H1 (cell line): ENCODE results near the gene MRPL34. TPM values are rescaled to one million over a fixed set of nuclear protein-coding genes. Genes with fewer than 3 reads are reported as not detected.

Experiments used
- CTCF ChIA-PET: fragments of 300-600 bp; sonication (Branson Sonifier 250); formaldehyde crosslinking; loops from one replicate; lab custom pipeline; 2021; ENCODE audit not compliant: partially characterized antibody; lab: Charles Lee
- POLR2A ChIA-PET: fragments of 300-600 bp; sonication (Branson Sonifier 250); formaldehyde crosslinking; loops from one replicate; lab custom pipeline; 2021; ENCODE audit warnings: inconsistent platforms; ENCODE audit not compliant: partially characterized antibody; lab: Charles Lee
- DNase-seq, 2 experiments: peaks; one replicate each; pipeline versions ENCODE4 v3.0.0 to v3.0.0-alpha.2; 2010 to 2022; ENCODE audit warnings: low spot score in 2 of 2, low read depth in 1 of 2, mixed read lengths in 1 of 2
- FAIRE-seq: peaks from 2 replicates; lab custom pipeline; 2011; peaks lifted over from hg19 to GRCh38; lab: Jason Lieb, UNC
- H2AFZ ChIP-seq: 2 replicates; pipeline ENCODE4 v1.8.1; 2012; ENCODE audit warnings: low read length, inconsistent platforms
- H2AK5ac ChIP-seq: 2 replicates; pipeline ENCODE4 v1.6.1; 2013; ENCODE audit warnings: low read depth, low read length
- H2BK120ac ChIP-seq: replicated peaks from 2 replicates; pipeline ENCODE3; 2013; ENCODE audit warnings: low read depth, low read length, inconsistent platforms
- H2BK12ac ChIP-seq: 2 replicates; pipeline ENCODE4 v1.6.1; 2013; ENCODE audit warnings: low read depth, low read length
- H2BK15ac ChIP-seq: 2 replicates; pipeline ENCODE4 v1.6.1; 2013; ENCODE audit warnings: low read length
- H2BK20ac ChIP-seq: 2 replicates; pipeline ENCODE4 v1.6.1; 2013; ENCODE audit warnings: low read length
- H2BK5ac ChIP-seq: 2 replicates; pipeline ENCODE4 v1.6.1; 2013; ENCODE audit warnings: low read depth, low read length
- H3K14ac ChIP-seq: 2 replicates; pipeline ENCODE4 v1.6.1; 2013; ENCODE audit warnings: inconsistent platforms; ENCODE audit not compliant: insufficient read length
- H3K18ac ChIP-seq: 2 replicates; pipeline ENCODE4 v1.6.1; 2013; ENCODE audit warnings: low read length; ENCODE audit errors: extremely low read depth
- H3K23ac ChIP-seq: 2 replicates; pipeline ENCODE4 v1.6.1; 2013; ENCODE audit warnings: inconsistent platforms; ENCODE audit not compliant: insufficient read length
- H3K23me2 ChIP-seq: 2 replicates; pipeline ENCODE4 v1.6.1; 2013; ENCODE audit warnings: low read depth, low read length
- H3K27ac ChIP-seq: 2 replicates; pipeline ENCODE4 v1.6.1; 2011; ENCODE audit warnings: low read depth, low read length, inconsistent platforms
- H3K27me3 ChIP-seq, 4 experiments: replicated peaks in 1 of 4; 1 replicate in 1 of 4; 2 replicates in 3 of 4; pipeline versions ENCODE4 v1.6.1 to v1.8.1; 2011 to 2013; ENCODE audit warnings: low read length in 3 of 4, mild to moderate bottlenecking in 3 of 4, inconsistent platforms in 2 of 4, mixed read lengths in 2 of 4, moderate library complexity in 1 of 4; ENCODE audit not compliant: control insufficient read depth in 3 of 4, insufficient read depth in 3 of 4; ENCODE audit errors: extremely low read depth in 1 of 4
- H3K36me3 ChIP-seq, 4 experiments: 2 replicates each; pipeline versions ENCODE4 v1.6.1 to v1.8.1; 2011 to 2013; ENCODE audit warnings: mild to moderate bottlenecking in 4 of 4, low read length in 3 of 4, moderate library complexity in 2 of 4, control low read depth in 1 of 4, inconsistent platforms in 1 of 4; ENCODE audit not compliant: insufficient read depth in 4 of 4, control insufficient read depth in 2 of 4
- H3K4ac ChIP-seq: replicated peaks from 2 replicates; pipeline ENCODE3; 2013; ENCODE audit warnings: low read length, low read depth, mixed read lengths, inconsistent platforms; ENCODE audit not compliant: insufficient read length
- H3K4me1 ChIP-seq, 4 experiments: replicated peaks in 1 of 4; 1 replicate in 1 of 4; 2 replicates in 3 of 4; pipeline versions ENCODE4 v1.6.1 to v1.8.1; 2011 to 2013; ENCODE audit warnings: low read length in 3 of 4, inconsistent platforms in 2 of 4, mixed read lengths in 1 of 4; ENCODE audit not compliant: insufficient read depth in 4 of 4, control insufficient read depth in 3 of 4
- H3K4me2 ChIP-seq, 2 experiments: 2 replicates each; pipeline versions ENCODE4 v1.6.1 to v1.8.1; 2011 to 2013; ENCODE audit warnings: low read depth in 2 of 2, low read length in 2 of 2, control low read depth in 1 of 2, inconsistent platforms in 1 of 2, mild to moderate bottlenecking in 1 of 2; ENCODE audit not compliant: insufficient read depth in 1 of 2
- H3K4me3 ChIP-seq, 4 experiments: fragments of 200-600, 300-600 bp in 1 of 4; sonication (generic), shearing (Covaris generic), sonication (Bioruptor Twin) in 1 of 4; 2 replicates each; pipeline versions ENCODE4 v1.5.1 to v1.8.1; 2011 to 2016; ENCODE audit warnings: low read length in 4 of 4, low read depth in 3 of 4, control low read depth in 2 of 4, inconsistent platforms in 2 of 4, mild to moderate bottlenecking in 2 of 4, mixed read lengths in 1 of 4, moderate library complexity in 1 of 4; ENCODE audit not compliant: insufficient read depth in 2 of 4; ENCODE audit errors: extremely low read depth in 1 of 4
- H3K56ac ChIP-seq: replicated peaks from 2 replicates; pipeline ENCODE3; 2013; ENCODE audit warnings: low read depth, mild to moderate bottlenecking, mixed read lengths, low read length, inconsistent platforms; ENCODE audit not compliant: insufficient read length
- H3K79me1 ChIP-seq: 2 replicates; pipeline ENCODE4 v1.6.1; 2013; ENCODE audit warnings: low read depth, low read length, control low read depth
- H3K79me2 ChIP-seq, 2 experiments: 2 replicates each; pipeline versions ENCODE4 v1.6.1 to v1.8.1; 2012 to 2013; ENCODE audit warnings: low read length in 2 of 2, mild to moderate bottlenecking in 2 of 2, inconsistent platforms in 1 of 2; ENCODE audit not compliant: insufficient read depth in 2 of 2, control insufficient read depth in 1 of 2
- H3K9ac ChIP-seq, 4 experiments: replicated peaks in 1 of 4; 1 replicate in 1 of 4; 2 replicates in 3 of 4; pipeline versions ENCODE4 v1.6.1 to v1.8.1; 2011 to 2013; ENCODE audit warnings: low read depth in 3 of 4, low read length in 3 of 4, control low read depth in 2 of 4, mild to moderate bottlenecking in 2 of 4, moderate library complexity in 2 of 4, inconsistent platforms in 1 of 4; ENCODE audit errors: extremely low read depth in 1 of 4
- H3K9me3 ChIP-seq, 2 experiments: 2 replicates each; pipeline versions ENCODE4 v1.6.1 to v1.8.1; 2012 to 2013; ENCODE audit warnings: mild to moderate bottlenecking in 2 of 2, moderate library complexity in 2 of 2, control low read depth in 1 of 2, inconsistent platforms in 1 of 2, low read depth in 1 of 2, low read length in 1 of 2, mixed read lengths in 1 of 2; ENCODE audit not compliant: insufficient read depth in 2 of 2
- H4K20me1 ChIP-seq, 2 experiments: replicated peaks in 1 of 2; 2 replicates each; pipeline versions ENCODE3 to v1.8.1; 2011 to 2013; ENCODE audit warnings: inconsistent platforms in 2 of 2, low read length in 2 of 2, mild to moderate bottlenecking in 1 of 2; ENCODE audit not compliant: insufficient read depth in 2 of 2, control insufficient read depth in 1 of 2
- H4K5ac ChIP-seq: 2 replicates; pipeline ENCODE4 v1.6.1; 2013; ENCODE audit warnings: low read length, low read depth, mixed read lengths, inconsistent platforms; ENCODE audit not compliant: insufficient read length
- H4K8ac ChIP-seq: 2 replicates; pipeline ENCODE4 v1.8.0; 2013; ENCODE audit warnings: mild to moderate bottlenecking, moderate library complexity, low read length, inconsistent platforms; ENCODE audit not compliant: insufficient read depth; ENCODE audit errors: extremely low read depth
- H4K91ac ChIP-seq: replicated peaks from 2 replicates; pipeline ENCODE3; 2013; ENCODE audit warnings: low read length, mixed read lengths, inconsistent platforms; ENCODE audit not compliant: insufficient read length
- CBX5 ChIP-seq: fragments of 300-800, 300-1000 bp; sonication (generic); IDR thresholded peaks from 2 replicates; pipeline ENCODE4 v1.7.1; 2016; ENCODE audit warnings: antibody characterized with exemption, low read length, low read depth
- CTBP2 ChIP-seq: IDR thresholded peaks from 2 replicates; pipeline ENCODE4 v1.7.0; 2011; ENCODE audit warnings: borderline replicate concordance, mild to moderate bottlenecking, moderate library complexity, mixed read lengths, low read length; ENCODE audit not compliant: insufficient read depth, insufficient read length
- GABPA ChIP-seq: IDR thresholded peaks from 2 replicates; pipeline ENCODE4 v1.6.1; 2011; ENCODE audit warnings: mild to moderate bottlenecking, low read length, moderate library complexity, borderline replicate concordance; ENCODE audit not compliant: insufficient read depth
- PHF8 ChIP-seq: fragments of 200-600 bp; sonication (generic); conservative IDR thresholded peaks from 2 replicates; pipeline ENCODE4 v1.7.1; 2012; ENCODE audit warnings: low read depth, mild to moderate bottlenecking, inconsistent platforms, low read length, moderate library complexity
- POU5F1 ChIP-seq: IDR thresholded peaks from 2 replicates; pipeline ENCODE4 v1.6.1; 2011; ENCODE audit warnings: low read depth, mild to moderate bottlenecking, low read length, moderate library complexity
- SUZ12 ChIP-seq: fragments of 200-600 bp; sonication (generic); IDR thresholded peaks from 2 replicates; pipeline ENCODE4 v1.6.1; 2012; ENCODE audit warnings: mild to moderate bottlenecking, inconsistent platforms, low read length, moderate library complexity, mixed read lengths
- TCF12 ChIP-seq: IDR thresholded peaks from 2 replicates; pipeline ENCODE4 v1.6.1; 2011; ENCODE audit warnings: low read depth, mild to moderate bottlenecking, low read length
- WGBS, 2 experiments: shearing (Covaris generic) in 1 of 2; methylation state at CpG; one replicate each; pipeline versions ENCODE4 v1.1.6 to v1.1.7; 2013 to 2015; ENCODE audit warnings: low lambda C conversion rate in 2 of 2, mixed read lengths in 2 of 2, inconsistent platforms in 1 of 2, low coverage in 1 of 2, missing lambda C conversion rate in 1 of 2; ENCODE audit not compliant: insufficient replicate concordance in 2 of 2, insufficient coverage in 1 of 2, insufficient read length in 1 of 2; ENCODE audit errors: extremely low coverage in 1 of 2, missing lambda C conversion rate in 1 of 2; 5-methylcytosine and 5-hydroxymethylcytosine counted together
- polyA plus RNA-seq, 7 experiments: library from polyadenylated mRNA; depleted of rRNA in 3 of 7; stranded (reverse) in 5 of 7; unstranded in 2 of 7; fragments of >200 nt in 5 of 7; fragments of 200-250 nt in 2 of 7; gene quantifications; 1 replicate in 5 of 7; 2 replicates in 1 of 7; 4 replicates in 1 of 7; pipeline versions ENCODE4 v1.2.1 to v1.2.3, GENCODE V29; 2011 to 2013; ENCODE audit warnings: missing spikeins in 2 of 7, mixed read lengths in 2 of 7
- total RNA-seq: library from RNA; stranded (reverse); fragmentation: NEBNext Ultra II Directional; extraction: Animal tissue kit (Norgen Biotek cat#: 25700); gene quantifications from 2 replicates; pipeline ENCODE4 v1.2.1, GENCODE V29; 2021

Gene MRPL34
- total and polyA plus RNA-seq, 2 of the 8 experiments (the other 6 are each of a cell fraction or from before 2014, with no cell fraction given), result 91.9 to 99.6 TPM

DNA sequence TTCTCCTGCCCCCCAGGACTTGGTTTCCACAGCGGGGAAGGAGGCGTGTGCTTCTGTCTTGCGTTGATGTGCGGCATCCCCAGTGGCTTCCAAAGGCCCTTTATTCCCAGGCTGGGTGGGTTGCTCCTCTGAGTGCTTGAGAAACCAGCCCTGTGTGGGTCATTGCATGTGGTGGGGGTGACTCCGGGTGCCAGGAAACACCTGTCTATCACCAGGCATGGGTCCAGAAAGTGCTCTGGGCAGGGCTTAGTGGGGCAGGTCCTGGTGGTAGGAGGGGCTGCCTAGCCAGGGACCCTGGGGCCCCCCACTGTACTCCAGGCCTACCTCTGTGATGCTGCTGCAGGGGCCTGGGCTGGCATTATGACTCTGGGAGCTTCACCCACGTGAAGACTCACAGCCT is 13.3 kb downstream of the MRPL34 start:
- H4K20me1 ChIP-seq, result peaks cover 2 to 3% of the 10 kb centered on the region in 2 experiments
- no peak overlapping the region for H2BK12ac ChIP-seq
- peaks cover 3% of the 10 kb centered on the region; the same call in 1 of the 2 replicates for H3K79me1 ChIP-seq
- peaks cover 7 to 41% (median 20%) of the 10 kb centered on the region in 4 experiments for H3K36me3 ChIP-seq
- H2BK120ac ChIP-seq, result no peak overlapping the region
- TF ChIP-seq CTBP2 (no peak), CBX5 (no peak), SUZ12 (no peak), PHF8 (no peak), GABPA (no peak), TCF12 (no peak), POU5F1 (no peak)
- DNase-seq, result no peak
- POLR2A ChIA-PET, result interaction anchor here (1.3 to 18.5 kb wide), 2 partner anchors 10 kb away, joined by 3 to 329 read pairs; partner anchors contain the start of genes ANO8 and DDA1
- CTCF ChIA-PET, result interaction anchor here (0.7 to 0.8 kb wide), 2 partner anchors 74 to 285 kb away, joined by 3 to 4 read pairs; no protein-coding TSS in a partner anchor
- H3K9me3 ChIP-seq, result no peaks in the 10 kb centered on the region
- no peak overlapping the region for H3K4me2 ChIP-seq
- H3K9ac ChIP-seq, result no peak overlapping the region
- FAIRE-seq, result no peak
- no peak overlapping the region for H3K27ac ChIP-seq
- H3K4me3 ChIP-seq, result no peak overlapping the region
- no peak overlapping the region for H4K5ac ChIP-seq
- H3K4ac ChIP-seq, result no peak overlapping the region
- no peak overlapping the region for H2BK5ac ChIP-seq
- H3K27me3 ChIP-seq, result no peaks in the 10 kb centered on the region
- H3K14ac ChIP-seq, result no peak overlapping the region
- H3K23me2 ChIP-seq, result no peaks in the 10 kb centered on the region
- H3K79me2 ChIP-seq, result no peaks in the 10 kb centered on the region
- no peak overlapping the region for H2AFZ ChIP-seq
- H3K23ac ChIP-seq, result no peak overlapping the region
- no peak overlapping the region for H3K56ac ChIP-seq
- H2BK20ac ChIP-seq, result no peak overlapping the region
- H2BK15ac ChIP-seq, result no peak overlapping the region
- no peak overlapping the region for H3K18ac ChIP-seq
- no peaks in the 10 kb centered on the region; a peak in 1 of 7 replicates for H3K4me1 ChIP-seq
- H2AK5ac ChIP-seq, result no peak overlapping the region
- no peak overlapping the region for H4K91ac ChIP-seq
- no peak overlapping the region for H4K8ac ChIP-seq
- WGBS, 2 experiments, result 87% methylated on average over 6 of the region's 6 CpGs; no CpG with 5 or more reads in 1 of the 2 experiments
